Peyer's patch (tissue), 4 donors: ENCODE data around the gene ANKFY1. TPM values are rescaled to one million over a fixed set of nuclear protein-coding genes. Genes with fewer than 3 reads are reported as not detected.

Source experiments
- DNase-seq, 3 donors: peaks; one replicate each; pipeline ENCODE4 v3.0.0-alpha.2; 2017 to 2019
- H3K27ac ChIP-seq, 4 donors: fragments of 200-600 bp; sonication (generic); one replicate each; pipeline ENCODE4 v1.5.1; 2016 to 2019
- H3K27me3 ChIP-seq, 2 donors: fragments of 200-600 bp; sonication (generic); one replicate each; pipeline ENCODE4 v1.5.1; 2019
- H3K36me3 ChIP-seq, 3 donors: fragments of 200-600 bp; sonication (generic); one replicate each; pipeline ENCODE4 v1.5.1; 2016 to 2019
- H3K4me1 ChIP-seq, 4 donors: fragments of 200-600 bp; sonication (generic); one replicate each; pipeline ENCODE4 v1.5.1; 2016 to 2019
- H3K4me3 ChIP-seq, 4 donors: fragments of 200-600 bp; sonication (generic); 1 replicate in 3 of 4; 2 replicates in 1 of 4; pipeline ENCODE4 v1.5.1; 2016 to 2019; ENCODE audit warnings: mild to moderate bottlenecking in 1 of 4
- H3K9me3 ChIP-seq, 4 donors: fragments of 200-600 bp; sonication (generic); one replicate each; pipeline ENCODE4 v1.5.1; 2016 to 2019; ENCODE audit warnings: mild to moderate bottlenecking in 1 of 4
- CTCF ChIP-seq, 6 experiments: fragments of 450-650 bp in 4 of 6; fragments of 200-600 bp in 2 of 6; sonication (generic) in 1 of 6; IDR thresholded peaks; one replicate each; pipeline ENCODE4 v1.5.1; 2017 to 2019; ENCODE audit warnings: antibody characterized with exemption in 6 of 6, mild to moderate bottlenecking in 3 of 6, moderate library complexity in 1 of 6
- POLR2A ChIP-seq, 2 donors: fragments of 450-650 bp; IDR thresholded peaks; one replicate each; pipeline ENCODE4 v1.5.1; 2017; ENCODE audit warnings: antibody characterized with exemption in 2 of 2, mild to moderate bottlenecking in 2 of 2, moderate library complexity in 2 of 2
- total RNA-seq, 4 donors: library from RNA; depleted of rRNA; stranded (reverse); fragments of >200 nt; gene quantifications; one replicate each; pipeline ENCODE4 v1.1.0, GENCODE V29; 2016

The ANKFY1 gene
- total RNA-seq, 4 donors from 2014 or later = 40.8 to 57.1 (median 48.5) TPM

GRCh38 chr17:4148611-4149308, 115.0 kb downstream of the ANKFY1 start:
- Histone ChIP-seq H3K27ac (peak overlapping the region in 1 of 4 donors; percentile 12), H3K27me3 (no peaks in the 10 kb centered on the region), H3K9me3 (peaks cover 0 to 3% (median 0%) of the 10 kb centered on the region in 4 donors), H3K36me3 (peaks cover 0 to 18% (median 0%) of the 10 kb centered on the region in 3 donors), H3K4me1 (peaks cover 0 to 15% (median 3%) of the 10 kb centered on the region in 4 donors), H3K4me3 (no peak overlapping the region)
- DNase-seq = peak in 1 of 3 donors; percentile 68
- no peak for TF ChIP-seq POLR2A (IDR thresholded peaks at IDR 0.05)
- no peak for TF ChIP-seq CTCF (IDR thresholded peaks at IDR 0.05)

- TF ChIP-seq CTCF (IDR thresholded peaks at IDR 0.05) (no peak), POLR2A (IDR thresholded peaks at IDR 0.05) (no peak)
- DNase-seq = no peak
- H3K36me3 ChIP-seq = peaks cover 0 to 12% (median 0%) of the 10 kb centered on the region in 3 donors
- no peak overlapping the region for H3K4me3 ChIP-seq
- H3K4me1 ChIP-seq = peaks cover 0 to 15% (median 3%) of the 10 kb centered on the region in 4 donors
- H3K9me3 ChIP-seq = peaks cover 0 to 4% (median 0%) of the 10 kb centered on the region in 4 donors
- H3K27me3 ChIP-seq = no peaks in the 10 kb centered on the region
- no peak overlapping the region for H3K27ac ChIP-seq
Observed at GRCh38 chr17:4147751-4148310, 115.9 kb downstream of the ANKFY1 start.

GRCh38 chr17:4146641-4147040, 117.1 kb downstream of the ANKFY1 start:
- H3K36me3 ChIP-seq = peaks cover 0 to 8% (median 0%) of the 10 kb centered on the region in 3 donors
- TF ChIP-seq POLR2A (IDR thresholded peaks at IDR 0.05) = no peak
- no peak for TF ChIP-seq CTCF (IDR thresholded peaks at IDR 0.05)
- peaks cover 0 to 17% (median 5%) of the 10 kb centered on the region in 4 donors for H3K4me1 ChIP-seq
- H3K4me3 ChIP-seq = no peak overlapping the region
- no peaks in the 10 kb centered on the region for H3K27me3 ChIP-seq
- no peak overlapping the region for H3K27ac ChIP-seq
- H3K9me3 ChIP-seq = peaks cover 0 to 4% (median 0%) of the 10 kb centered on the region in 4 donors
- DNase-seq = no peak

- Histone ChIP-seq H3K4me3 (peak overlapping the region; percentile 90 to 100 (median 96)), H3K9me3 (peaks cover 0 to 4% (median 0%) of the 10 kb centered on the region in 4 donors), H3K4me1 (peaks cover 0 to 40% (median 8%) of the 10 kb centered on the region in 4 donors), H3K27me3 (no peaks in the 10 kb centered on the region), H3K27ac (peak overlapping the region; percentile 98 to 100 (median 98)), H3K36me3 (no peaks in the 10 kb centered on the region)
- no peak for DNase-seq
- TF ChIP-seq CTCF (IDR thresholded peaks at IDR 0.05) (no peak), POLR2A (IDR thresholded peaks at IDR 0.05) (peak; percentile 43 to 76)
Observed at GRCh38 chr17:4144422-4144747, 119.4 kb downstream of the ANKFY1 start.

- no peaks in the 10 kb centered on the region for H3K36me3 ChIP-seq
- TF ChIP-seq POLR2A (IDR thresholded peaks at IDR 0.05) = peak; percentile 70 to 74
- peak in 1 of 6 experiments; percentile 9 for TF ChIP-seq CTCF (IDR thresholded peaks at IDR 0.05)
- no peaks in the 10 kb centered on the region for H3K27me3 ChIP-seq
- H3K9me3 ChIP-seq = peaks cover 0 to 4% (median 0%) of the 10 kb centered on the region in 4 donors
- DNase-seq = peak; percentile 93 to 96 (median 94)
- H3K4me1 ChIP-seq = peaks cover 0 to 43% (median 8%) of the 10 kb centered on the region in 4 donors
- H3K4me3 ChIP-seq = peak overlapping the region; percentile 90 to 100 (median 96)
- peak overlapping the region; percentile 98 to 100 (median 98) for H3K27ac ChIP-seq
Observed at GRCh38 chr17:4143563-4144421, 120.0 kb downstream of the ANKFY1 start.
